ENCODE results near the gene LYSMD2. TPM values are rescaled to one million over a fixed set of nuclear protein-coding genes. Genes with fewer than 3 reads are reported as not detected.

Gene LYSMD2
- total and polyA plus RNA-seq, 2 of the 8 experiments (the other 6 are each of a cell fraction or from before 2014, with no cell fraction given), result 2.2 to 2.7 TPM

DNA sequence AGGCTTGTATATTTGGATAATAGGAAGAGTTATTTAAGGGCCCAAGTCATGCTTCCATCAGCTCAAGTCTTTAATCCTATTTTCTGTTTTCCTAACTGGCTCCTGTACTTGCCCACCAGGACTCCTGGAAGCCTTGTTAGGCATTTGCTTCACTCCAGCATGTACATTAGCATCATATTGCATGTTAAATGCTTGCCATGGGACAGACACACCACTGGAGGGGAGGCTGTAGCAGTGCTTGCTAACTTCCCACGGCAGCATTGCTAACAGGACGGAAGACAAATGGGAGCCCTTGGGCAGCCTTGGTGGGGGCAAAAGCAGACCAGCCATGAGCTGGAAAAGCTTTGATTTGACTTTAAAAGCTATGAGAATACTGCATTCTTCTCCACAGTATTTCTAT is 20.0 kb upstream of the LYSMD2 start:
- ChIA-PET CTCF (ENCODE audit: partially characterized antibody) (interaction anchor here (0.6 to 4.1 kb wide), 19 partner anchors 10 to 407 kb away, joined by 3 to 26 read pairs (median 4); no protein-coding TSS in a partner anchor), POLR2A (ENCODE audit: partially characterized antibody) (interaction anchor here (0.5 to 1.8 kb wide), 3 partner anchors 18 to 213 kb away, joined by 3 to 5 read pairs (median 3); partner anchors contain the start of gene LYSMD2)
- no peak overlapping the region for H3K4me2 ChIP-seq (ENCODE audit: insufficient read depth in 1 of 2, low read depth in 2 of 2, low read length in 2 of 2)
- no peak overlapping the region for H3K4me3 ChIP-seq (ENCODE audit: extremely low read depth in 1 of 4, insufficient read depth in 2 of 4, low read depth in 3 of 4, low read length in 4 of 4)
- H3K14ac ChIP-seq (ENCODE audit: insufficient read length), result no peak overlapping the region
- H4K5ac ChIP-seq (ENCODE audit: insufficient read length, low read depth, low read length), result no peak overlapping the region
- H2AFZ ChIP-seq (ENCODE audit: low read length), result no peak overlapping the region
- no peak overlapping the region for H3K18ac ChIP-seq (ENCODE audit: extremely low read depth, low read length)
- H2BK15ac ChIP-seq (ENCODE audit: low read length), result no peak overlapping the region
- no peak overlapping the region for H2BK12ac ChIP-seq (ENCODE audit: low read depth, low read length)
- no peaks in the 10 kb centered on the region for H3K9me3 ChIP-seq (ENCODE audit: insufficient read depth in 2 of 2, low read depth in 1 of 2, low read length in 1 of 2)
- H2BK5ac ChIP-seq (ENCODE audit: low read depth, low read length), result no peak overlapping the region
- no peak overlapping the region for H4K91ac ChIP-seq (replicated peaks; ENCODE audit: insufficient read length, low read length)
- no peak overlapping the region for H3K56ac ChIP-seq (replicated peaks; ENCODE audit: insufficient read length, low read depth, low read length)
- peaks cover 1 to 10% (median 6%) of the 10 kb centered on the region in 4 experiments; a peak in 5 of 7 replicates for H3K27me3 ChIP-seq (replicated peaks in 1 of 4; ENCODE audit: control insufficient read depth in 3 of 4, extremely low read depth in 1 of 4, insufficient read depth in 3 of 4, low read length in 3 of 4)
- no peak overlapping the region for H3K9ac ChIP-seq (replicated peaks in 1 of 4; ENCODE audit: extremely low read depth in 1 of 4, low read depth in 3 of 4, low read length in 3 of 4)
- H2AK5ac ChIP-seq (ENCODE audit: low read depth, low read length), result no peak overlapping the region
- 85% methylated on average over 2 of the region's 2 CpGs; no CpG with 5 or more reads in 1 of the 2 experiments for WGBS, 2 experiments (ENCODE audit: extremely low coverage in 1 of 2, insufficient coverage in 1 of 2, insufficient read length in 1 of 2, insufficient replicate concordance in 2 of 2, low coverage in 1 of 2, low lambda C conversion rate in 2 of 2, missing lambda C conversion rate in 1 of 2)
- no peak overlapping the region for H3K23ac ChIP-seq (ENCODE audit: insufficient read length)
- H2BK20ac ChIP-seq (ENCODE audit: low read length), result no peak overlapping the region
- H3K79me1 ChIP-seq (ENCODE audit: low read depth, low read length), result no peaks in the 10 kb centered on the region; the same call in 1 of the 2 replicates
- H3K79me2 ChIP-seq (ENCODE audit: control insufficient read depth in 1 of 2, insufficient read depth in 2 of 2, low read length in 2 of 2), result no peaks in the 10 kb centered on the region
- H3K36me3 ChIP-seq (ENCODE audit: control insufficient read depth in 2 of 4, insufficient read depth in 4 of 4, low read length in 3 of 4), result no peaks in the 10 kb centered on the region
- no peak overlapping the region for H3K27ac ChIP-seq (ENCODE audit: low read depth, low read length)
- H3K23me2 ChIP-seq (ENCODE audit: low read depth, low read length), result no peaks in the 10 kb centered on the region
- H2BK120ac ChIP-seq (replicated peaks; ENCODE audit: low read depth, low read length), result no peak overlapping the region
- H3K4ac ChIP-seq (replicated peaks; ENCODE audit: insufficient read length, low read depth, low read length), result no peak overlapping the region
- peaks cover 2 to 4% of the 10 kb centered on the region in 2 experiments for H4K20me1 ChIP-seq (replicated peaks in 1 of 2; ENCODE audit: control insufficient read depth in 1 of 2, insufficient read depth in 2 of 2, low read length in 2 of 2)
- H4K8ac ChIP-seq (ENCODE audit: extremely low read depth, insufficient read depth, low read length), result no peak overlapping the region
- FAIRE-seq, result peak; percentile 42
- no peaks in the 10 kb centered on the region for H3K4me1 ChIP-seq (replicated peaks in 1 of 4; ENCODE audit: control insufficient read depth in 3 of 4, insufficient read depth in 4 of 4, low read length in 3 of 4)
- no peak for DNase-seq (ENCODE audit: low read depth in 1 of 2, low spot score in 2 of 2)
- TF ChIP-seq EP300 (IDR thresholded peaks at IDR 0.05; ENCODE audit: borderline replicate concordance in 1 of 2, low read depth in 2 of 2, low read length in 2 of 2) (no peak), RAD21 (IDR thresholded peaks at IDR 0.05 in 1 of 2, conservative IDR thresholded peaks at IDR 0.05 in 1 of 2; ENCODE audit: low read depth in 2 of 2, low read length in 2 of 2) (peak in 1 of 2 experiments; percentile 24; a peak in 2 of 4 replicates)

Data from H1 (cell line).